GM19455 (cell line): Measurements from ENCODE around the gene DOCK11.

Experiments used
- ATAC-seq: cut with Tn5 transposase; IDR thresholded peaks from one replicate; pipeline ENCODE4 v1.9.1; 2021; ENCODE audit not compliant: unreplicated experiment

The DOCK11 gene

GRCh38 chrX:118499295-118499694, 3.7 kb downstream of the DOCK11 start:
- no peak for ATAC-seq

DNA sequence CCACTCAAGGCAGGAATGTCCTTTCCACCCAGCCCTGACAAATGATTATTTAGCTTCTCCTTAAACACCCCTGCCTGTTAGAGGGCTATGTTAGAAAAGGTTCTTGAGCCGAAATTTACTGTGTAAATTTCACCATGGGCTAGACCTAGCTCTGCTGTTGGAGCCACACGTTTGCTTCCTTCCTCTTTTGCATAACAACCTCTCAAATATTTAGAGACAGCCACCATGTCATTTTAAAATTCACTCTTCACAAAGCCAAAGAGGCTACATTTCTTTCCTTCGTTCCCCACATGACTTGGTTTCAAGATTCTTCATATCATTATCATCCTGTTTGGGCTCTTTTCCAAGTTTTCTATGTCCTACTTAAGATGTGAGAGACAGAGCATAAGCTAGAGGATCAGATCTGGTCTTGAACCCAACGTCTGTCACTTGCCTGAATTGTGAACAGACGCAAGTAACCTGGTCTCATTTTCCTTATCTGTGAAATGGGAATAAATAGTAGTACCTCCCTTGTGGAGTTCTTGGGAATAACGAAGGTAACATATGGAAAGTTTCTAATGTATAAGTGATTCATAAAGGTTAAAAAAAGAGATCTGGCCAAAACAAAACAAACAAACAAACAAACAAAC, 6.7 kb downstream of the DOCK11 start:
- ATAC-seq, result no peak

DNA sequence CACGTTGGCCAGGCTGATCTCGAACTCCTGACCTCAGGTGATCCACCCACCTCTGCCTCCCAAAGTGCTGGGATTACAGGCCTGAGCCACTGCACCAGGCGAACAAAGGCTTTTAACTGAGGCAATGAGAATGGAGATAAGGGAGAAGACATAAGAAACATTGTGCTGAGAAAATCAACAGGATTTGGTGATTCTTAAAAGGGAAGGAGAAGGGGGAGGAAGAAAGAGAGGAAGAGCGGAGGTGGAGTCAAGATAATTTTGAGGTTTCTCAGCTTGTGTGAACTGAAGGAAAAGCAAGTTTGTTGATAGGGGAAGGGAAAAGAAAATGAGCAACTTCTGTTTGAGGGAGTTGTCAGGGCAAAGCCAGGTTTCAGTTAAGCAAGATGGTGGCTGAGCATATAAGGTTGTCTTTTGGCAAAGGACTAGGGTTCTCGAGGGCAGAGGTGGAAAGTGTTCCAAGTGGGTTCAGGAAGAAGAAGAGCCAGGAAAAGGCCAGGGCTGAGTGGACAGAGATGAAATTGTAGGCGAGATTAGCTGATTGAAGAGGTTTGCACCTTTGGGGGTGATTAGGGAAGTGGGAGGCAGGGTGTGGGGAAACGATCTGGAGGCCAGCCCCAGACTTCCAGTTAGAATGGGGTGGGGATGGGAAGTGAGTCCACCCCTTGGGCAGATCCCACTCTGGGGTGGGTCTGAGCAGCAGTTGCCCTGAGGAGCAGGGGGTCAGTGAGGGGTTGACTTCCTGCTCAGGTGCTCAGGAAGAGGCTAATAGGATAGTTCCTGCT, 7.8 kb downstream of the DOCK11 start:
- ATAC-seq, result no peak

GRCh38 chrX:118504581-118504980, 9.0 kb downstream of the DOCK11 start:
- ATAC-seq, result no peak

DNA sequence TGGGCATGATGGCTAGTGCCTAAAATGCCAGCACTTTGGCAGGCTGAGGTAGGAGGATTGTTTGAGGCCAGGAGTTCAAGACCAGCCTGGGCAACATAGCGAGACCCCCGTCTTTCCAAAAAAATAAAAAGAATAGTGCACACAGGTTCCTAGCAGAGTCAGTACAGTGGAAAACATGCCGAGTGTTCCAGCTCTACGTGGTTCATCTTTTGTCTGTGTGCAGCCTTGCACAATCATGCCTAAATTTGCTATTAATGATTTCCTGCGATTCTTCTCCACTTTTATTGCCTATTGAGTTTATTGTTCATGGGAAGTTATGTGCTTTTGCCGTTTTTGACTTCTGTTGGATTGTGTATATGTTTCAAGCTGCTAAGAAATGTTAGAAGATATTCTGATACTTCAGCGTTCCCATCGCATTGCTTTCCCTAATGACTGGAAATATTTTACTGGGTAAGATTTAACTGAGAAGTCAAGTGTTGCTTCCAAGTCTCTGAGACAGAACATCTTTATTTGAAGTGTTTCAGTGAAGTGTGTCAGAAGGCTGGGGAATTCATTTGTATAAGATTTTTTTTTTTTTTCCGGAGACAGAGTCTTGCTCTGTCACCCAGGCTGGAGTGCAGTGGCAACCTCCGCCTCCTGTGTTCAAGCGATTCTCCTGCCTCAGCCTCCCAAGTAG, 11.3 kb downstream of the DOCK11 start:
- ATAC-seq, result no peak

- ATAC-seq, result no peak
Observed at GRCh38 chrX:118507766-118508165, 12.2 kb downstream of the DOCK11 start.

GRCh38 chrX:118508221-118508620, 12.6 kb downstream of the DOCK11 start:
- no peak for ATAC-seq

GRCh38 chrX:118508635-118509034, 13.0 kb downstream of the DOCK11 start:
- ATAC-seq, result no peak

GRCh38 chrX:118510111-118510510, 14.5 kb downstream of the DOCK11 start:
- ATAC-seq, result no peak

DNA sequence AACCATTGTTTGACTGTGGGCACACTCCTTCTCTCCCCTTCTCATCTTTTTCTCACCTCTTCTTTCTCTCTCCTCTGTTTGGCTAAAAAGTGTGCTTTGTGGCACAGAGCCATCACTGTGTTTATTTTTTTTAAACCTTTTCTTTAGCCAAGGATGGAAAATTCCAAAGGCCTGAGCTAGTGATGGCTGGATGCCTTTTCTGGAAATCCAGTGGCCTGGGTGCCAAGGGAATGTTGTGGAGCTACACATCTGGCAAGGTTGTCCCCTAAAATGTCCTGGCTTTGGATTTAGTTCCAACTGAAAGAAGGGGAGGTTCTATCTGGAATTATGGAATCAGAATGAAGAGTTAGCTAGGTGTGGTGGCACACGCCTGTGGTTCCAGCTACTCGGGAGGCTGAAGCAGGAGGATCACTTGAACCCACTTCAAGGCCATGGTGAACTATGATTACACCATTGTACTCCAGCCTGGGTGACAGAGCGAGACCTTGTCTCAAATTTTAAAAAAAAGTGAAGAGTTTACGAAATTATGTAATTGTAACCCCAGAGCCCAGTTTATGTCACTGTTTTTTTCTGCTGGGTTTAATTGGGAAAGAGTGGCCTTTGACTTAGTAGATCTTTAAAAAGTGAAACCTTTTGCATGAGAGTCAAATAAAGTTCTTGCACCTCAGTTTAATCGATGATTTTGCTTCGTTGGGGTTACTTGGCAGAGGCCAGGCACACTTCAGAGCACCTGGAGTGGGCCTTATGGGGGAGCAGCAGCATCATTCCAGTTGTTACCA, 17.7 kb downstream of the DOCK11 start:
- no peak for ATAC-seq

DNA sequence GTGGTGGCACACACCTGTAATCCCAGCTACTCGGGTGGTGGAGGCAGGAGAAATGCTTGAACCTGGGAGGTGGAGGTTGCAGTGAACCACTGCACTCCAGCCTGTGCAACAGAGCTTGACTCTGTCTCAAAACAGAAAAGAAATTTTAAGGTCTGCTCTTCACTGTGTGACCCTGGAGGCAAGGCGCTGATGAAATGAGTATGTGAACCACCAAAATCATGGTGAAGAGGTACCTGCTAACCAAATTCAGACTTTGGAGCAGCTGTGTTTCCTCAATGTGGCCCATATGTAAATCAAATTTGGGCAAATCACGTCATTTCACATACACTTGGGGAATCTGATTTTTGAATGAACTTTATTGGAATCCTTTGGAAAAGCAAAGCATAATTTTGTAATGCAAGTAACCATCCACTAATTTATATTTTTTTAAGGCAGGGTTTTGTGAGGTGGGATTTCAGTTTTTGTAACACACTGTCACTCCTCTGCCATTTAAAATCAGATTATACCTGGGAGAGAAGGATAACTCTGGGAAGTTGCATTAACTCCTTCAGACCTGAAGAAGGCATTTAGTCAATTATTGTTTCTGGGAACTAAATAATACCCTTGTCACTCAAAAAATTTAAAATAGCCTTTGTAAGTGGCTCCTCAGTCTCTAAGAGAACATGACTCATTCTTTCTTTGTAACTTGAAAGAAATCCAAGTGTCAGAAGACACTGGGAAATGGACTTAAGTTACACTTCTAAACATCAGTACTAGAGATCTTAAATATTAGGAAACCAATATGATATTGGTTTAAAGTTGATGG, 24.0 kb downstream of the DOCK11 start:
- no peak for ATAC-seq

- ATAC-seq, result no peak
Observed at GRCh38 chrX:118520216-118521206, 24.9 kb downstream of the DOCK11 start.

DNA sequence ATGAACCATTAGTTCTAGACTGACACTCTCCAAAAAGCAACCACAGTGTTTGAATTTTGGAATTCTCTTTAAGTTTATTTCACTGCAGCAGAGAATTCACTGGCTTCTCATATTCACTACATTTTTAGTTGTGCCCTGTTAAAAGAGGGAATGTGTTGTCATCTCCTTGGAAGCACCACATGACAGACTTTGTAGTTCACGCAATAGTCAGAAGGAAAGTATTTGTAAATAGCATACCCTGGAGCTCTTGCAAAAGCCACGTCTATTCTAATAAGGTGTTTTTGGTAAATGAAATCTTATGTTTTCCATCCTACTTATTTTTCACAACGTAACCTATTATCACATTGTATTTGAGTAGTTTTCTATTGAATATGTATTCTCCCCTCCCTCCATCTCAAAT, 25.8 kb downstream of the DOCK11 start:
- ATAC-seq, result no peak

GRCh38 chrX:118522230-118522926, 26.8 kb downstream of the DOCK11 start:
- no peak for ATAC-seq

DNA sequence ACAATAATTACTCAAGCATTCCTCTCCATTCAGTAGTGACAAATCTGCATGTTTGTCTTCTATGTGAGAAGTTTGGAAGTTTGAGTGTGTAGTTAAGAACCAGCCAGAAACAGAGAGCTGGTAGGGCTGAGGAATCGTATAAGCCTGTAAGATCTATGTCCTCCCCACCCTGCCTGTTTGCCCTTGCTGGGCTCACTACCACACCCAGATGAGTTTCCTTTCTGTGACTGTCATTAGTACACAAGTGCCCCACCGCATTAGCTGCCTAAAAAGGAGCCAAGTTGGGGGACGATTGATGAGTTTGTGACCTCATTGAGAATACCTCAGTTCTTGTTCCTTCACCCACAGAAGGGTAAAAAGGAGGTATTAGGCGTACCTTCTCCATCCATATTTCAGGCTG, 28.3 kb downstream of the DOCK11 start:
- no peak for ATAC-seq

DNA sequence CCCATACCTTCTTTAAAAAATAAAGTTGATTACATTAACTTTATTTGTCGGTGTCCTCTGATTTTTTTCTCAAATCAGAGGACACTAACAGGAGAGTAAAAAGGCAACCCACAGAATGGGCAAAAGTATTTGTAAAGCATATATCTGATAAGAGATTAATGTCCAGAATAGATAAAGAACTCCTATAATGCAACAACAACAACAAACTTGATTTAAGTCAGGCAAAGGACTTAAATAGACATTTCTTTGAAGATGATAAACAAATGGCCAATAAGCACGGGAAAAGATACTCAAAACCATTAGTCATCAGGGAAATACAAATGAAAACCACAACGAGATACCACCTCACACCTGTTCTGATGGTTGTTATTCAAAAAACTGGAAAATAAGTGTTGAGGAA, 28.7 kb downstream of the DOCK11 start:
- ATAC-seq, result no peak

GRCh38 chrX:118525174-118525730, 29.6 kb downstream of the DOCK11 start:
- no peak for ATAC-seq

GRCh38 chrX:118526149-118526548, 30.5 kb downstream of the DOCK11 start:
- ATAC-seq, result no peak
